CD4-positive, alpha-beta T cell treated with Interleukin-6 at 100 ng/mL for 8 hours (primary cell): ENCODE measurements around the gene ZNF417.
"Not testable (repeated sequence)": the region's sequence is repeated elsewhere in the genome, so short reads cannot be mapped to it uniquely, and the experiment has no call there.

Source experiments
- DNase-seq: peaks from one replicate; pipeline ENCODE4 v3.0.0-alpha.2; 2020; ENCODE audit warnings: mixed read lengths, low spot score

ZNF417 gene

GRCh38 chr19:57916168-57916995 is at the start of gene ZNF417:
Gene ZNF417 (minus strand): TSS chr19:57916592. CDS start chr19:57916411, 181 bp downstream.
- DNase-seq = peak; percentile 88

DNA sequence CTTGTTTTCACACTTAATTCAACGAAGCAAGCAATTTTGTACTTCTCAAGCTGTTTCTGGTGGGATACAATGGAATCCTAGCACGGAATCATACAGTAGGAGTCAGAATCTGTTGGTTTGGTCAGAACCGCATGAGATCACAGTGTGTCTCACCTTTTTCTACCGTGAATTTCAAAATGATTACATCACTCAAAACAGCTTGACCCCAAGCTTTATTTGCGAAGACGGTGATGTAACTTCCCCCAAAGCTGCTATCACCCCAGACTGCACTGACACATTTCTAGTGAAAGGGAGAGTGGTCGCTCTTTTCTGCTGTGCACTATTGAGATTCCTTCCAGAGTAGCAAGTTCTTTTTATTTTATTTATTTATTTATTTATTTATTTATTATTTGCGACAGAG is 48.4 kb upstream of the ZNF417 start:
- no peak for DNase-seq

GRCh38 chr19:57961785-57962184 is 45.4 kb upstream of the ZNF417 start:
- no peak for DNase-seq

GRCh38 chr19:57954996-57955395 is 38.6 kb upstream of the ZNF417 start:
- no peak for DNase-seq

DNA sequence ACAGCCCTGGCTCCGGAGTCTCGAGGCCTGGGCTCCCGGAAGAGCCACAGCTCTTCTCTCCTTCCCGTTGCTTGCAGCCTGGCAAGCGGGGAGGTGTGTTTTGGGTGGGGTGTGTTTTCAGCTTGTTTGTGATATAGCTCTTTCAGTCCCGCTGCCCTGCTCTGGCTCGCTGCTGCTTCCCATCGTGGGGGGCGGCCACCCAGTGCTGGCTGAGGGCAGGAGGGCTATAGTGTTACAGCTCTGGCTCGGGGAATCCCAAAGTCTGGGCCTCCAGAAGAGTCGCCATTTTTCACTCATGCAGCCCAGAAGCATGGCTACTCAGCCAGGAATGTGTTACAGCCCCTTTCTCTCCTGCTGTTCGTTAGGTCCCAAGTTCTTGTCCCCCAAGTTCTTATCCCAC is 33.3 kb upstream of the ZNF417 start:
- DNase-seq = no peak

DNA sequence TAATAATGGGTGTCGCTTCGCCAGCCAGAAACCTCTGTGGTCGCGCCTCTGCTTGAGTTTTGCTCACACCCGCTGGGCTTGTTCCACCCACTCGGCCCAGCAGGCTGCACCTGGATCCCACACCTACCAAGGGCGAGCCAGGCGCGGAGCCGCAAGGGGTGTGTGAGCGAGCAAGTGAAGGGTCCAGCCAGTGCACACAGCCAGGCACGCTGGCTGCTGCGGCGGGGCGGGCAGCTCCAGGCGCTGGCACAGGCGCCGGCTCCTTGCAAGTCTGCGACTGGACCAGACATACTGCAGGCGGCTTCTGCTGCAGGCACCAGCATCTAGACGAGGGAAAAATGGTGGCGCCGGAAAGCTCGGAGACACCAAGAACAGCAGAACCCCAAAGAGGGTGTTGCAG is 32.9 kb upstream of the ZNF417 start:
- no peak for DNase-seq

GRCh38 chr19:57947419-57948134 is 31.2 kb upstream of the ZNF417 start, which contains the start of gene ZNF256:
Gene ZNF256 (minus strand): TSS chr19:57947706. CDS start chr19:57947474, 232 bp downstream.
- DNase-seq = peak; percentile 89

DNA sequence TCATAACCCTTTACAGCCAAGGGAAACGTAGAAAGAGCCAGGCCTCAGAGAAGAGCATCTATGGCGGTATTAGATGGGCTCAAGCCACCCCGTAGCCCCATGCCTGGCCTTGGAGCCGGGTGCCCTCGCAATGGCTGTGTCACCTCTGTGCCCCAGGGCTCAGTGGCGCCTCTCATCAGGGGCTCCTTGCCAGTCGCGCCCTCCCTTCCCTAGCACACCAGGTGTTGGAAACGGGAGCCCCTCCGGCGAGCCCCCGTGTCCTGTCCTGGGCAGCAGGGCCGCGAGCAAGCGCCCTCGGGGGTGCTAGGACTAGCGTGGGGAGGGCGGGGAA is 30.7 kb upstream of the ZNF417 start:
- no peak for DNase-seq

GRCh38 chr19:57946316-57946715 is 29.9 kb upstream of the ZNF417 start:
- no peak for DNase-seq

DNA sequence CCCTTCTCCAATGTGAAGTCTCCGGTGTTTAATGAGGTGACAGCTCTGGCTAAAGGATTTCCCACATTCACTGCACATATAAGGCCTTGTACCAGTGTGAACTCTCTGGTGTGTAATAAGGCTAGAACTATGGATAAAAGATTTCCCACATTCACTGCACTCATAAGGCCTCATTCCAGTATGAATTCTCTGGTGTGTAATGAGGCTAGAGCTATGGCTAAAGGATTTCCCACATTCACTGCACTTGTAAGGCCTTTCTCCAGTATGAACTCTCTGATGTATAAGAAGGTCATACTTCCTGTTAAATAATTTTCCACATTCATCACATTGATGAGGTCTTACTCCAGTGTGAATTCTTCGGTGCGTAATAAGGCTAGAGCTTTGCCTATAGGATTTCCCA is 25.2 kb upstream of the ZNF417 start:
- no peak for DNase-seq

- no peak for DNase-seq
Measured at GRCh38 chr19:57935731-57936130, 19.3 kb upstream of the ZNF417 start.

DNA sequence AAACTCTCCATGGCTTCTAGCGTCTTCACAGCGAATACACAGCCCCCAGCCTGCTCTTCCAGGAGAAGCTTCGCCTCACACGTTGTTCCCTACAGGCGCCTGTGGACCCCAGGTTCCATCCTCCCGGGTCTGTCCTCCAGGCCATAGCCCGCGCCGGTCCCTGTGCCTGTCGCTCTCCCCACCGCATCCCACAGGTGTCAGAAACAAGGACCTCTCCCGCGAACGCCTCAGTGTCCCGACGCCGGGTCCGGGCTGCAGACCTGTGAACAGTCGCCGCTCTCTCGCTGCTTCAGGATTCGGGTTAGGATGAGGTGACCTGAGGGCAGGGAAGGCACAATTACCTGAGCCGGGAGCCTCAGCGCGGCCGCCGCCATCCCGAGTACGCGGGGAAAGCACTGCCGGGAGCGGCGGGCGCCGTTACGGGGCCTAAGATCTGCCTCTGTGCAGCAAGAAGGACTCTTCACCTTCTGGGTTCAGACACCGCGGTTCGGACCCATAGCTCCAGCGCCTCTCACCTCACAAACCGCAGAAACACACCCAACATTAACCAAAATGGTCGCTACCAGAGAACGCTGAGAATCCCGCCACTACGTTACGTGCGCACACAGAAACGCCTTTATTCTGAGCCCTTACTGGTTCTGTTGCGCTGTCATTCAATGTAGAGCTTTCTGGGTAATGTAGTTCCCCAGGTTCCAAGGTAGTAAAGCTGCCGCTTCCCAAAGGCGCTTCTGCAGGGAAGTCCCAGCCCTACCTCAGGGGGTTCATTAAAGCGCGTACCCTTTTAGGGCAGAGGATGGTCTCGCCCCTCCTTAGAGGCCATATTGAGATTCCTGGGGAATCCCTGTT is 18.7 kb upstream of the ZNF417 start, which contains the start of gene ZNF418:
ZNF418 (minus strand) TSS at position 583 of the 846 bp plus-strand sequence. CDS start 1,580 bp downstream, outside the sequence.
- peak; percentile 8 for DNase-seq

- DNase-seq = no peak
Measured at GRCh38 chr19:57927587-57927986, 11.2 kb upstream of the ZNF417 start.

DNA sequence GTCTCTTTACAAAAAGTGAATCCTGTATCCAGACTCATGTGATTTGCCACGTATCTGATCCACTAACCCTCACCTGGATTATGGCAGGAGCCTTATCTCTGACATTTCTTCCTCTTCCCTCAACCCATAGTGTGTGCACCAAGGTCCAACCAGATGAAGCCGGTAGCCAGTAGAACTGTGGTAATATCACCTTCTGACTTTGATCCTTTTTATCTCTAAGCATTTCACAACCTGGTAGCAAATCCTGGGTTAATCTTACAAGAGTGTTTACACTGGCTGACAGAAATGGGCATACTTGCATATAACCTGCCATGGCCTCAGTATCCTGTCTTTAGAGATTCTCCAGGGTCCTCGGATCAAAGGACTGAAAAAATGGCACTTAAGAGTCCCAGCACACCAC is 1.9 kb downstream of the ZNF417 start:
- DNase-seq = no peak

DNA sequence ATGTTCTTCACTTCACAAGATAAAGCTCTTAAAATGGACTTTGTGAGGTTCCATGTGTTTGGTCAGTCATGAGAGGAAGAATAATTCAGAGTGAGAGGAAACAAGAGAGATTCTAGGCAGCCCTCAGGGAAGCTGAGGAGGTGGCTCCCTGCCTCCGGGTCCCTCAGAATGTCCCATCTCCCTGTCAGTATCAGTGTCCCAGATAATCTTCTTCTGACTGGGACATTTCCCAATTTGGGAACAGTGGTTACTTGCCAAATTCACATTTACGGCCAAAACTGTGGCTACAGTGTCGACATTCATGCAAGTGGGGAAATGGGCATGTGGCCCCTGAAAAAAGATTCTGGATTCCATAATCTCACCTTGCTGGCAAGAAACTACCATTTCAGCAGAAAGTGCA is 9.0 kb downstream of the ZNF417 start:
- no peak for DNase-seq

- no peak for DNase-seq
Measured at GRCh38 chr19:57905258-57905657, 11.1 kb downstream of the ZNF417 start.

DNA sequence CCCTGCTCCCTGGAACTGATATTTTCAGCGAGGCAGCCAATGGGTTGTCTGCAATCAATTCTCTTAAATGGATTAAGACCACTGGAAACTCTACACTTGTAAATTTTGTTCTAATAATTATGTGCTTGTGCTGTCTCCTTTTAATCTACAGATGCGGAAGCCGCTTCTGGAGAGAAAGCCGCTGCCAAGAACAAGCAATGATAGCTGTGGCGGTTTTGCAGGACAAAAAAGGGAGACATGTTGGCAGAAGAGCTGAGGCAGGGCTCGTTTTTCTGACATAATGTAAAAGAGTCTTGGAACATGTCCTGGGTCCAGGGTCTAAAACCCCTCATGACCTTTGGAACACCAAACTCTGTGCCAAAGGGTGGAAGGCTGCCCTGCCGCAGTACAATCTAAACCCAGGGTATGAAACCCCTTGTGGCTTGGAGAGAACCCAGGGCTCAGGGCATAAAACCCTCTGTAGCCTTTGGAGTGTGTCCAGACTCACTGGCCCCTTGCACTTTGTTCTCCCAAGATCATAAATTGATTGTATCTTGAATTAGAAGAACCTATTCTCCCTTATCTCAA is 12.7 kb downstream of the ZNF417 start:
- no peak for DNase-seq

- no peak for DNase-seq
Measured at GRCh38 chr19:57900311-57900710, 16.1 kb downstream of the ZNF417 start.

GRCh38 chr19:57890706-57891105 is 25.7 kb downstream of the ZNF417 start:
- not testable (repeated sequence) for DNase-seq

DNA sequence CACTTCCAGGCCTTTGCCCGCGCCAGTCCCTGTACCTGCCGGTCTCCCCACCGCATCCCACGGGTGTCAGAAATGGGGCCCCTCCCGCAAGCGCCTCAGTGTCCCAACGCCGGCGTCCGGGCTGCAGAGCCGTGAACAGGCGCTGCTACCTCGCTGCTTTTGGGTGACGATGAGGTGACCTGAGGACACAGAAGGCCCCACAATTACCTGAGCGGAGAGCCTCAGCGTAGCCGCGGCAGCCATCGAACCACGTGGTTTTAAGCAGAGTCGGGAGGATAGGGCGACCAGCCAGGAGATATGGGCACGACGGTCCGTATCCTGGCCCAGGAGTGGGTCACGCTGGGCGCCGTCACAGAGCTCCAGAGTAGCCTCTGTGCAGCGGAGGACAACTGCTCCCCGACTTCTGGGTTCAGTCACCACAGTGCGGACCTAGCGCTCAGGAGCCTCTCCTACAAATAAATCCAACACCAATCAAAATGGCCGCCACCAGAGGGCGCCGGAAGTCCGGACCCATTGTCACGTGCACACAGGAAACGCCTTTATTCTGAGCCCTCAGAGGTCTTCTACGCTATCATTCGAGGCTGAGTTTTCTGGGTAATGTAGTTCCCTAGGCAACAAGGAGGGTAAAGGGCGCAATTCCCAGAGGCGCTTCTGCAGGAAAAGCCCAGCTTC is 27.7 kb downstream of the ZNF417 start, which contains the start of gene ZNF814:
ZNF814 (minus strand) TSS at position 478 of the 672 bp plus-strand sequence; CDS start at position 243, 235 bp downstream.
- peak; percentile 70 for DNase-seq

GRCh38 chr19:57888107-57888559 is 28.3 kb downstream of the ZNF417 start:
- no peak for DNase-seq
